Left hindlimb (tissue), 1 donor: Measurements from ENCODE around the gene SSU72.
"Not testable (repeated sequence)": the region's sequence is repeated elsewhere in the genome, so short reads cannot be mapped to it uniquely, and the experiment has no call there.

Experiments
- DNase-seq: peaks from one replicate; pipeline ENCODE4 v3.0.0-alpha.2; 2018

The SSU72 gene

GRCh38 chr1:1594602-1595260 lies 20.1 kb upstream of the SSU72 start:
- DNase-seq: no peak

DNA sequence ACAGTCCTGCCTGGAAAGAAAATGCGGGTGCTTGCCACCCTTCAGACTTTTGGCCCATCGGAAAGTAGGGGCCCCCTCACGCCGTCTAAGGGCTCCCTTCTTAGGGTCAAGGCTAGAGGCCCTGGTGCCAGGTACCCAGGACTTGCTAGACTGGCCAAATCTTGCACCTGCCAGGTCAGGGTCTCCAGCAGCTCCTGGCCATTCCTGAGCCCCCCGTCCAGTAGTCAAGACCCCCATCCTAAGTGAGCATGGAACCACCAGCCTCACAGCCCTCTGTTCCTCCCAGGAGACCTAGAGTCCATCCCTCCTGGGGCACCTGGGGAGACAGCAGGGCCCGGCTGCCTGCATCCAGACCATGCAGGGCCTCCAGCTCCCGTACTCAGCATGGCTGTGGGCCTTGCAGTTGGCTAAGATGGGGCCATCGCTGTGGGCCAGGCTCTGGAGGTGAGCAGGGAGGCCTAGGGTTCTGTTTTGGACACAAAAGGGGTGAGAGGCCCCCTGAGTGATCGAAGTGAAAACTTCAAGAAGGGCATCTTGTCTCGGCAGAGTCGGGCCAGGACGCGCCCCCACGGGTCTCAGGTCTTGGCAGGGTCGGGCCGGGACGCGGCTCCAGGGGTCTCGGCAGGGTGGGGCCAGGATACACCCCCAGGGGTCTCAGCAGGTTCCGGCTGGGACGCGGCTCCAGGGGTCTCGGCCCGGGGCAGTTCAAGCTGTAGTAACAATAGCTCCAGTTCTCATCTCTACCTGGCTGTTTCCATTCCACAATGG lies 19.4 kb upstream of the SSU72 start:
- no peak for DNase-seq

- no peak for DNase-seq
Measured at GRCh38 chr1:1591452-1591851, 16.8 kb upstream of the SSU72 start.

DNA sequence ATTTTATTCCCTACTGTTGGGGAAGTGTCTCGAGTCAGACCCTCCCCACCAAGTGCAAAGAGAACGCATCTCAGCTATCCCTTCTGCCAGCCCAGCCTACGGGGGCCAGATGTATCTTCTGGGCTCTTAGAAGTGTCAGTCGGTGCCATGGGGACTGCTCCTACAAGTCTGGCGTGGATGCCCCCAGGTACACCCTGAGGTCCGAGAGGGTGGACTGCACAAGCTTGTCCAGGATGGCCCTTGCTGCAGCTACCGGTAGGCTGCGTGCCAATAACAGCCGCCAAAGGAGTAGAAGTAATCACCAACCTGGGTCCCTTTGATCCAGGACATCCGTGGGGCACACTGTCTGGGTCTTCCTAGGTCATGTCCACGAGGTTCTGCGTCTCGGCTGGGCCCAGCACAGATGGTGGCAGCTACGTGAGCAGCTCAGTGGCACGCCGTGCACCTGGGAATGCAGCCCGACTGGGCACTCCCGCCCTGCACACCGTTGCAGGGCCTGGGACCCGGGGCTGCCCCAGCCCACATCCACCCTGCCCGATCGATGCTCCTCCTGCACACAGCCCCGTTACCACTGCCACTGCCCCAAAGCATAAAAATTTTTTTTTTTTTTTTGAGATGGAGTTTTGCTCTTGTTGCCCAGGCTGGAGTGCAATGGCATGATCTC lies 8.8 kb upstream of the SSU72 start:
- DNase-seq: no peak

DNA sequence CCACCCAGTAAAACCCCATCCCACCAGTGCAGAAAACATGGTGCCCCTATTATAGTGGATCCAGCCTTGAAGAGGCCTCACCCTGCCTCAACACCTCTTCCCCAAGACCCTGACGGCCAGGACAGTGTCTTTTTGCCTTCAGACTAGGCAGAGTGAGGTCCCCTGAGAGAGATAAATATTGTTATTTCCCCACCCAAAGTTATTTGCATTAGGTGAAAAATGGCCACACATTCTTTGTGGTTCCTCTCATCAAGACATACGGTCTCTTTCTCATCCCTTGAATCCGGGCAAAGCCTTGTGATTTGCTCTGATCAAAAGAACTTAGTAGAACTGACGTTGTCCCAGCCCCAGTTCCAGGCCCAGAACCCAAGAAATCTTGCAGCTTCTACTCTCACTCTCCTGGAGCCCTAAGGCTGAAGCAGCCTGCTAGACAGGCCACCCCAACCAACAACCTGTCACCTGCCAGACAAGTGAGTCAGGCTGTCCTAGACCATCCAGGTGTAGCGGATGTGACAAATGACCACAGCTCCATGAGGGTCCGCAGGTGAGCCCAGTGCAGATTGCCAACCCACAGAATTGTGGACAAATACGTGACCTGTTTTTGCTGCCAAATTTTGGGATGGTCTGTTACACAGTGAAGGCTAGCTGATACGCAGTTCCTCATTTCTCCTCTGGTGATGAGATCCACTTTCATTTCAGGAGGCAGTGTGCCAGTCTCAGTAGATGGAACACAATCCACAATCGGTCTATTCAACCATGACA lies 8.1 kb upstream of the SSU72 start:
- no peak for DNase-seq

- DNase-seq: no peak
Measured at GRCh38 chr1:1578371-1578940, 3.8 kb upstream of the SSU72 start.

- DNase-seq: no peak
Measured at GRCh38 chr1:1577367-1578011, 2.8 kb upstream of the SSU72 start.

GRCh38 chr1:1573843-1574720 lies 581 bp downstream of the SSU72 start:
- DNase-seq: no peak

DNA sequence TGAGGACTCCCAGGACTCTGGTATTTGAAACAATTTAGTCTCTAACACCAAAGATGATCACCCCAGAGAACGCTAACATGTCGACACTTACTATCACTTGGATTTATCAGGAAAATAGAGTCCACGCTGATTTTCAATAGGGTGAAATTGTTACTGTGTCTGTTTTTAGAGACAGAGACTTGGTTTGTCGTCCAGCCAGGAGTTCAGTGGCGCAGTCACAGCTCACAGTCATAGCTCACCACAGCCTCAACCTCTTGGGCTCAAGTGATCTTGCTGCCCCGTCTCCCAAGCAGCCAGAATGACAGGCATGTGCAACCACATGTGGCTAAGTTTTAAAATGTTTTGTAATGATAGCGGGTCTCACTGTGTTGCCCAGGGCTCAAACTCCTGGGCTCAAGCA lies 5.3 kb downstream of the SSU72 start:
- DNase-seq: no peak

DNA sequence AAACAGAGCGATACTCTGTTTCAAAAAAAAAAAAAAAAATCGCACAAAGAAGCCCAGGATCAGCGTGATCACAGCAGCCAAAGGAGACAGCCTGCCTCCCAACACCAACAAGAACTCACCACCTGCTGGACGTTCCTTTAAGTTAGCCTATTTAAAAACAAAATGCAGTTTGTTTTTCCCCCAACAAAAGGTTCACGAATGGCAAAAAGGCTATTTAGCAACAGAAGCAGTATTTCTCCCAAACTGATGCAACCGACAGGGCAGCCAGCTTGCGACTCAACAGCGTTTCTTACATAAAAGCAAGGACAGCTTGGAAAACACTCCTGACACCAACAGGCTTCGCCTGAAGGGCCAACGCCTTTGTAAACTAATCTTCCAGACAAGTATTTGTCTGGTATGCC lies 6.8 kb downstream of the SSU72 start:
- DNase-seq: no peak

- no peak for DNase-seq
Measured at GRCh38 chr1:1567152-1567875, 7.3 kb downstream of the SSU72 start.

- no peak for DNase-seq
Measured at GRCh38 chr1:1565340-1565739, 9.3 kb downstream of the SSU72 start.

GRCh38 chr1:1564268-1564667 lies 10.4 kb downstream of the SSU72 start:
- no peak for DNase-seq

DNA sequence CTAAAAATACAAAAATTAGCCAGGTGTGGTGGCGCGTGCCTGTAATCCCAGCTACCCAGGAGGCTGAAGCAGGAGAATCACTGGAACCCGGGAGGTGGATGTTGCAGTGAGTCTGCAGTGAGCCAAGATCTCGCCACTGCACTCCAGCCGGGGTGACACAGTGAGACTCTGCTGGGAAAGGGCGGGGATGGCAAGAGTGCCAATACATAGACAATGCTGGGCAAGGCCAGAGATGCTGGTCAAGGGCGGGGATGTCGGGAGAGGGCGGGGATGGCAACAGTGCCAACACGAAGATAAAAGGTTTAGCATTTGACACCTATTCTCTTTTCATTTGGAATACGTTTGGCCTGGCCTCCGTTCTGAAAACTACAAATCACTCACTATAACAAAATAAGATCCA lies 11.0 kb downstream of the SSU72 start:
- no peak for DNase-seq

GRCh38 chr1:1562556-1563195 lies 12.0 kb downstream of the SSU72 start:
- DNase-seq: no peak

- DNase-seq: no peak
Measured at GRCh38 chr1:1561801-1562470, 12.7 kb downstream of the SSU72 start.

DNA sequence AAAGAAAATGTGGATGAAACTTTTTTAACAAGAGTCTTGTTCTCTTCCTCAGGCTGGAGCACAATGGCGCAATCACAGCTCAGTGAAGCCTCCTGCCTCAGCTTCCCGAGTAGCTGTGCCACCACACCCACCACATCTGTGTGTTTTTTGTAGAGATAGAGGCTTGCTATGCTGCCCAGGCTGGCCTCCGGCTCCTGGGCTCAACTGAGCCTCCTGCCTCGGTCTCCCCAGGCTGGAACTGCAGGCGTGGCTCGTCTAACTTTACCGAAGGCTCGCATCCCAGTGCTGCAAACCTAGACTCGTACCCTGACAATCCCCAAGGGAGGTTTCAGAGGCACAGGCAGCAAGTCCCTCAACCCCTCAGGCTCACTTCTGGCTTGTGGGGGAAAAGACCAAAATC lies 14.5 kb downstream of the SSU72 start:
- DNase-seq: no peak

- DNase-seq: no peak
Measured at GRCh38 chr1:1559066-1559465, 15.6 kb downstream of the SSU72 start.

- no peak for DNase-seq
Measured at GRCh38 chr1:1558591-1558990, 16.1 kb downstream of the SSU72 start.

GRCh38 chr1:1557688-1558087 lies 17.0 kb downstream of the SSU72 start:
- DNase-seq: not testable (repeated sequence)
